Measurements from ENCODE around the gene CCHCR1.

The CCHCR1 gene

GRCh38 chr6:31126396-31127175, 31.0 kb downstream of the CCHCR1 start:
- no peaks in the 10 kb centered on the region for H3K27me3 ChIP-seq (ENCODE audit: insufficient read depth, low read depth, severe bottlenecking)
- H3K9me3 ChIP-seq (ENCODE audit: severe bottlenecking) = no peaks in the 10 kb centered on the region
- no peak overlapping the region for H3K27ac ChIP-seq
- no peak for TF ChIP-seq CTCF (IDR thresholded peaks at IDR 0.05; ENCODE audit: low read depth, low read length)
- H3K36me3 ChIP-seq = no peaks in the 10 kb centered on the region
- no peak overlapping the region for H3K4me3 ChIP-seq (ENCODE audit: low read depth, low read length)
- no peak for DNase-seq

- H3K36me3 ChIP-seq = no peaks in the 10 kb centered on the region
- H3K9me3 ChIP-seq (ENCODE audit: severe bottlenecking) = no peaks in the 10 kb centered on the region
- no peak for TF ChIP-seq CTCF (IDR thresholded peaks at IDR 0.05; ENCODE audit: low read depth, low read length)
- H3K27me3 ChIP-seq (ENCODE audit: insufficient read depth, low read depth, severe bottlenecking) = no peaks in the 10 kb centered on the region
- no peak overlapping the region for H3K27ac ChIP-seq
- H3K4me3 ChIP-seq (ENCODE audit: low read depth, low read length) = no peak overlapping the region
- DNase-seq = no peak
Observed at GRCh38 chr6:31125586-31126363, 31.8 kb downstream of the CCHCR1 start.

DNA sequence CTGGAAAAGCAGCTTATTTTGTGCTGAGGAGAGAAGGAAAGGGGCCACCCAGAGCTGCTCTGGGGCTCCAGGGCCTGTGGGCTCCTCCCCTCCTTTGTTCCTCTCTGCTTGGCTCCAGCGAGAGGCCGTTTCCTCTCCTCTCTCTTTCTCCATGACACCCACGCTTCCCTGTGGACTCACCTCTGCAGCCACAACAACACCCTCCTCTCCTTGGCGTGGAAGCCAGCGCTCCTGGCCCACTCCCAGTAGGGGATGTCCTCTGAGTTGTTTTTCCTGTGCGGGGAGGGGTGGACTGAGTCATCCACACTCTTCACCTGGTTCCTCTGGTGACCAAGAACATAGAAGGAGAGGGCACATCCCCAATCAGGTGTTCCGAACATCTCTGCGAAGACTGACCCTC, 32.4 kb downstream of the CCHCR1 start:
- Histone ChIP-seq H3K36me3 (no peaks in the 10 kb centered on the region), H3K4me3 (ENCODE audit: low read depth, low read length) (no peak overlapping the region), H3K27me3 (ENCODE audit: insufficient read depth, low read depth, severe bottlenecking) (no peaks in the 10 kb centered on the region), H3K9me3 (ENCODE audit: severe bottlenecking) (no peaks in the 10 kb centered on the region), H3K27ac (no peak overlapping the region)
- TF ChIP-seq CTCF (IDR thresholded peaks at IDR 0.05; ENCODE audit: low read depth, low read length) = no peak
- no peak for DNase-seq

- no peak for DNase-seq
- no peaks in the 10 kb centered on the region for H3K27me3 ChIP-seq (ENCODE audit: insufficient read depth, low read depth, severe bottlenecking)
- H3K36me3 ChIP-seq = no peaks in the 10 kb centered on the region
- no peak for TF ChIP-seq CTCF (IDR thresholded peaks at IDR 0.05; ENCODE audit: low read depth, low read length)
- no peaks in the 10 kb centered on the region for H3K9me3 ChIP-seq (ENCODE audit: severe bottlenecking)
- no peak overlapping the region for H3K4me3 ChIP-seq (ENCODE audit: low read depth, low read length)
- H3K27ac ChIP-seq = no peak overlapping the region
Observed at GRCh38 chr6:31122791-31123706, 34.6 kb downstream of the CCHCR1 start.

DNA sequence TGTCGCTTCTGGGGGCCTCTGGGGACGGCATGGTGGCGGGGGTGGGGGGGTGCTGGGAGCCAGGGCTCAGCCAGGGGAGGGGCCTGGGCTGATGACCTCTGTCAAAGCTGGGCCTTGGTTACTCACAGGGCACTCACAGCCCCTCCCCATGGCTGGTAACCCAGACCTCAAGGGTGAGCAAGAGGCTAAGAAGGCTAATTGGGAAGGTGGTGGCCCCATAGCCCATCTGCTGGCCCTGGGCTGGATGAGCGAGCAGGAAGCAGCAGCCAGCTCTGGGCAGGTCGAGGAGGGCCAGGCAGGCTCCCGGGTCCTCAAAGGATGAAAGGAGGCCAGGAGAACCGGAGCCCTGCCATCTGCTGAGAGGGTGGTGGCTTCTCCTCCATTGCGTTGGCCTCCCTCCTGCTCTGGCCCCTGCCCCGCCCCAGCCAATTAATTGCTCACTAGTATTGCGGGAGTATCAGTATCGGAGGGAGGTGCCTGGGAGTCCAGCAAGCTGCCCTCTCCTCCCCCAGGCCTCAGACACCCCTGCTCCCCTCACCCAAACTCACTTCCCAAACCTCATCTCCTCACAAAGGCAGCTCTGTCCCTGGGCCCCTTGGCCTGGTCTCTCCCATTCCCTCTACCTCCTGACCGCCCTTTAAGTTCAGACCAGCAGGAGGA, 36.3 kb downstream of the CCHCR1 start:
- Histone ChIP-seq H3K9me3 (ENCODE audit: severe bottlenecking) (no peaks in the 10 kb centered on the region), H3K27ac (peak overlapping the region; percentile 21), H3K27me3 (ENCODE audit: insufficient read depth, low read depth, severe bottlenecking) (no peaks in the 10 kb centered on the region), H3K4me3 (ENCODE audit: low read depth, low read length) (no peak overlapping the region), H3K36me3 (no peaks in the 10 kb centered on the region)
- no peak for TF ChIP-seq CTCF (IDR thresholded peaks at IDR 0.05; ENCODE audit: low read depth, low read length)
- peak; percentile 63 for DNase-seq
